Measurements from ENCODE around the gene BRWD1.
A peak's percentile ranks its signal among the peaks of the same experiment; 100 is the strongest.

Gene BRWD1

DNA sequence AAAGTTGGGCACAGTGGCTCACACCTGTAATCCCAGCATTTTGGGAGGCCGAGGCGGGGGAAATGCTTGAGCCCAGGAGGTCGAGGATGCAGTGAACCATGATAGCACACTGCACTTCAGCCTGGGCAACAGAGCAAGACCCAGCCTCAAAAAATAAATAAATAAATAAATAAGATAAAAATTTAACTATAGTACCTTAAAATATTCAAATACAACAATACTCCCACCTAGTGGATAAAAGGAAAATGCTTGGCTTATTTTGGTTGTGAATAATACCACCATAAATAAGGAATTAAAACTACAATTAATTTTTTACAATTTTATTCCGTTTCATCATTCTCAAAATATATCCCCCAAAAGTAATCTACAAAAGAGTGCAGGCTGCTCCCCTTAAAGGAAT lies 138.3 kb downstream of the BRWD1 start:
- TF ChIP-seq, protein P1, sequence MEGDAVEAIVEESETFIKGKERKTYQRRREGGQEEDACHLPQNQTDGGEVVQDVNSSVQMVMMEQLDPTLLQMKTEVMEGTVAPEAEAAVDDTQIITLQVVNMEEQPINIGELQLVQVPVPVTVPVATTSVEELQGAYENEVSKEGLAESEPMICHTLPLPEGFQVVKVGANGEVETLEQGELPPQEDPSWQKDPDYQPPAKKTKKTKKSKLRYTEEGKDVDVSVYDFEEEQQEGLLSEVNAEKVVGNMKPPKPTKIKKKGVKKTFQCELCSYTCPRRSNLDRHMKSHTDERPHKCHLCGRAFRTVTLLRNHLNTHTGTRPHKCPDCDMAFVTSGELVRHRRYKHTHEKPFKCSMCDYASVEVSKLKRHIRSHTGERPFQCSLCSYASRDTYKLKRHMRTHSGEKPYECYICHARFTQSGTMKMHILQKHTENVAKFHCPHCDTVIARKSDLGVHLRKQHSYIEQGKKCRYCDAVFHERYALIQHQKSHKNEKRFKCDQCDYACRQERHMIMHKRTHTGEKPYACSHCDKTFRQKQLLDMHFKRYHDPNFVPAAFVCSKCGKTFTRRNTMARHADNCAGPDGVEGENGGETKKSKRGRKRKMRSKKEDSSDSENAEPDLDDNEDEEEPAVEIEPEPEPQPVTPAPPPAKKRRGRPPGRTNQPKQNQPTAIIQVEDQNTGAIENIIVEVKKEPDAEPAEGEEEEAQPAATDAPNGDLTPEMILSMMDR (IDR thresholded peaks at IDR 0.05; ENCODE audit: low read depth, low read length, poor library complexity, severe bottlenecking): peak; percentile 13
- TF ChIP-seq EZH2phosphoT487 (IDR thresholded peaks at IDR 0.05; ENCODE audit: borderline replicate concordance, low read length): no peak
- H3K79me2 ChIP-seq (ENCODE audit: control insufficient read depth, low read length): peaks cover 7% of the 10 kb centered on the region
- no peaks in the 10 kb centered on the region for H3F3A ChIP-seq (ENCODE audit: control insufficient read depth, insufficient read depth)
- no peaks in the 10 kb centered on the region for H3K4me1 ChIP-seq (ENCODE audit: control insufficient read depth, low read length)
- H3K9me3 ChIP-seq (ENCODE audit: control insufficient read depth, insufficient read depth, low read length): no peaks in the 10 kb centered on the region
- no peaks in the 10 kb centered on the region for H3K27me3 ChIP-seq (ENCODE audit: control insufficient read depth, low read length)
- H3K36me3 ChIP-seq (ENCODE audit: control insufficient read depth, low read length): peaks cover 79% of the 10 kb centered on the region
- H3K4me2 ChIP-seq (ENCODE audit: low read length): no peak overlapping the region
- H4K20me1 ChIP-seq (ENCODE audit: control insufficient read depth, insufficient read depth, low read depth, low read length): peaks cover 3% of the 10 kb centered on the region; the same call in 1 of the 2 replicates
- no peak overlapping the region for H3K27ac ChIP-seq (ENCODE audit: low read depth, low read length)
- no peaks in the 10 kb centered on the region for H3K9me2 ChIP-seq (replicated peaks; ENCODE audit: control insufficient read depth, low read length)
- no peak overlapping the region for H3K4me3 ChIP-seq (ENCODE audit: low read length)

DNA sequence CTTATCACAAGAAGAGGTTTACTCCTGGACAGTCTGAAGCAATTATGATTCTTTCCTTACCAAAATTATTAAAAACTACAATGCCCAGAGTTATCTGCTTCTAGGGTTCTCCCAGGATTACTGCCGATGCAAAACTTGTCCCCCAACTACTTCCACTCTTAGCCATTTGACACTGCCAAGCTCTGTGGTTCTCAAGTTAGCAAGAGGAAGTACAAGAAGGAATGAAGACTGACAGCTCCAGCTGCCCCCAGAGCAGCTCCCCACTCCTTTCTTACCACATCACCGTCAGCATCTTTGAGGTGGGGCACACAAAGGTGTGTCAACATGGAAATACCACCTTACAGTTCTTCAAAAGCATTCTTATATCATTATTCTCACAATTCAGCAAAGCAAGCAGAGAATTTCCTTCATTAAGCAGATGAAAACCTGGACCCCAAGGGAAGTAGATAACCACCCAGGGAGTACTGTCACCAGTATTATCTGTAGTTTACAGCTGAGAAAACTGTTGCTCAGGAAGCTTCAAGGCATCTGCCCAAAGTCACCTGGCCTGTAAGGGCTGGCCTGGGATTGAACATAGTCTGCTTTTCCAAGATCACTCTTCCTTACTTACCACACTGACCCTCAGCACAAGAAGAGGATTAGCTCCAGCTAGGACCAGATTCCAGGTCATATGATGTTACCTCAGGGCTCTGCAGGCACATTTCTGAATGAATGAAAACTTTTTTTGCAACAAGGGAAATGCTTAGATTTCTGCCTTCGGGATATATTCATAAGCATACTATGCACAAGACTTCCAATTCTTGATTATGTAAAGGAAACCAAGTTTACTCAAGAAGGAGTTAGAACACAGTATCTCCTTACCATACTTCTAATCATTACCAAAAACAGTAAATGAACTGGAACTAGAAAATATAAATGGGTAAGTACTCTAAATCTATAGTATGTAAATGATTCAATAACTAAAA lies 139.4 kb downstream of the BRWD1 start:
- no peak overlapping the region for H3K4me3 ChIP-seq (ENCODE audit: low read length)
- H3K27me3 ChIP-seq (ENCODE audit: control insufficient read depth, low read length): no peaks in the 10 kb centered on the region
- peaks cover 3% of the 10 kb centered on the region; the same call in 1 of the 2 replicates for H4K20me1 ChIP-seq (ENCODE audit: control insufficient read depth, insufficient read depth, low read depth, low read length)
- no peak overlapping the region for H3K27ac ChIP-seq (ENCODE audit: low read depth, low read length)
- H3K79me2 ChIP-seq (ENCODE audit: control insufficient read depth, low read length): 0 out of 2 replicates have a peak, but pooled peaks cover 2% of the 10 kb centered on the region
- H3K4me1 ChIP-seq (ENCODE audit: control insufficient read depth, low read length): no peaks in the 10 kb centered on the region
- no peaks in the 10 kb centered on the region for H3K9me2 ChIP-seq (replicated peaks; ENCODE audit: control insufficient read depth, low read length)
- peaks cover 67% of the 10 kb centered on the region for H3K36me3 ChIP-seq (ENCODE audit: control insufficient read depth, low read length)
- no peak for TF ChIP-seq EZH2phosphoT487 (IDR thresholded peaks at IDR 0.05; ENCODE audit: borderline replicate concordance, low read length)
- TF ChIP-seq, protein P1 (IDR thresholded peaks at IDR 0.05; ENCODE audit: low read depth, low read length, poor library complexity, severe bottlenecking): no peak
- H3K9me3 ChIP-seq (ENCODE audit: control insufficient read depth, insufficient read depth, low read length): no peaks in the 10 kb centered on the region
- no peaks in the 10 kb centered on the region for H3F3A ChIP-seq (ENCODE audit: control insufficient read depth, insufficient read depth)
- no peak overlapping the region for H3K4me2 ChIP-seq (ENCODE audit: low read length)

DNA sequence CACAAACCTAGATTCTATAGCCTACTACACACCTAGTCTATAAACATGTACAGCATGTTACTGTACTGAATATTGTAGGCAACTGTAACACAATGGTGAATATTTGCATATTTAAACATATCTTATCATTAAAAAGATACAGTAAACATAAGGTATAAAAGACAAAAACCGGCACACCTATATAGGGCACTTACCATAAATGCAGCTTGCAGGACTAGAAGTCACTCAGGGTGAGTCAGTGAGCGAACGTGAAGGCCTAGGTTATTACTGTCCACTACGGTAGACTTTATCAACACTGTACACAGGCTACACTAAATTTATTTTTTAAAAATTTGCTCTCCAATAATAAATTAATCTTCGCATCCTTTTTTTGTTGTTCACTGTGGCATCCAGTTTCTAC lies 143.5 kb downstream of the BRWD1 start:
- H3K9me2 ChIP-seq (replicated peaks; ENCODE audit: control insufficient read depth, low read length): no peaks in the 10 kb centered on the region
- TF ChIP-seq, protein P1 (IDR thresholded peaks at IDR 0.05; ENCODE audit: low read depth, low read length, poor library complexity, severe bottlenecking): no peak
- no peak for TF ChIP-seq EZH2phosphoT487 (IDR thresholded peaks at IDR 0.05; ENCODE audit: borderline replicate concordance, low read length)
- no peaks in the 10 kb centered on the region for H4K20me1 ChIP-seq (ENCODE audit: control insufficient read depth, insufficient read depth, low read depth, low read length)

More for the DNA sequence above, 143.5 kb downstream of the BRWD1 start:
- Histone ChIP-seq H3K4me3 (ENCODE audit: low read length) (no peak overlapping the region), H3F3A (ENCODE audit: control insufficient read depth, insufficient read depth) (no peaks in the 10 kb centered on the region), H3K79me2 (ENCODE audit: control insufficient read depth, low read length) (no peaks in the 10 kb centered on the region), H3K4me2 (ENCODE audit: low read length) (no peak overlapping the region), H3K27ac (ENCODE audit: low read depth, low read length) (no peak overlapping the region), H3K36me3 (ENCODE audit: control insufficient read depth, low read length) (peaks cover 38% of the 10 kb centered on the region), H3K4me1 (ENCODE audit: control insufficient read depth, low read length) (no peaks in the 10 kb centered on the region), H3K9me3 (ENCODE audit: control insufficient read depth, insufficient read depth, low read length) (peaks cover under 1% of the 10 kb centered on the region; the same call in 1 of the 2 replicates), H3K27me3 (ENCODE audit: control insufficient read depth, low read length) (no peaks in the 10 kb centered on the region)
